NCI-H2107 treated with DMSO at 0.1 percent for 48 hours (cell line): ENCODE measurements around the gene CHRND.

Experiments used
- DNase-seq: peaks from one replicate; lab custom pipeline; 2025; ENCODE audit not compliant: unreplicated experiment; lab: John Stamatoyannopoulos, UW

CHRND gene

GRCh38 chr2:232487385-232488096, 38.4 kb upstream of the CHRND start, which contains the start of gene ECEL1:
Gene ECEL1, minus strand, starts transcription at chr2:232487834. Its CDS starts 1,181 bp downstream, at chr2:232486653.
- no peak for DNase-seq

- DNase-seq: no peak
Measured at GRCh38 chr2:232488097-232488711, 37.8 kb upstream of the CHRND start.

GRCh38 chr2:232488721-232489300, 37.1 kb upstream of the CHRND start:
- no peak for DNase-seq

- no peak for DNase-seq
Measured at GRCh38 chr2:232489516-232490220, 36.3 kb upstream of the CHRND start.

- no peak for DNase-seq
Measured at GRCh38 chr2:232490221-232491138, 35.5 kb upstream of the CHRND start.

GRCh38 chr2:232491139-232491780, 34.7 kb upstream of the CHRND start:
- no peak for DNase-seq

- DNase-seq: no peak
Measured at GRCh38 chr2:232492236-232492848, 33.6 kb upstream of the CHRND start.

GRCh38 chr2:232492963-232493700, 32.8 kb upstream of the CHRND start:
- no peak for DNase-seq

GRCh38 chr2:232493701-232494474, 32.1 kb upstream of the CHRND start:
- no peak for DNase-seq

- no peak for DNase-seq
Measured at GRCh38 chr2:232494542-232494941, 31.4 kb upstream of the CHRND start.

- DNase-seq: no peak
Measured at GRCh38 chr2:232495292-232495691, 30.7 kb upstream of the CHRND start.

- no peak for DNase-seq
Measured at GRCh38 chr2:232496501-232497270, 29.3 kb upstream of the CHRND start.

GRCh38 chr2:232497348-232497747, 28.6 kb upstream of the CHRND start:
- DNase-seq: no peak

GRCh38 chr2:232498452-232498851, 27.5 kb upstream of the CHRND start:
- no peak for DNase-seq

- DNase-seq: no peak
Measured at GRCh38 chr2:232501331-232501771, 24.6 kb upstream of the CHRND start.

GRCh38 chr2:232501794-232502390, 24.1 kb upstream of the CHRND start:
- no peak for DNase-seq

- no peak for DNase-seq
Measured at GRCh38 chr2:232502511-232502910, 23.4 kb upstream of the CHRND start.
